Smooth muscle cell (in vitro differentiated cells): Measurements from ENCODE around the gene INSIG1. TPM values are rescaled to one million over a fixed set of nuclear protein-coding genes. Genes with fewer than 3 reads are reported as not detected.

Experiments
- DNase-seq: peaks from one replicate; lab custom pipeline; 2025; ENCODE audit not compliant: unreplicated experiment; lab: John Stamatoyannopoulos, UW
- H2AFZ ChIP-seq: fragments of 200-600 bp; sonication (generic); 2 replicates; pipeline ENCODE4 v1.6.0; 2016; ENCODE audit warnings: antibody characterized with exemption, low read depth, mild to moderate bottlenecking
- H3F3A ChIP-seq: fragments of 200-600 bp; sonication (generic); 2 replicates; pipeline ENCODE4 v1.6.0; 2017; ENCODE audit warnings: antibody characterized with exemption, low read depth
- H3K27ac ChIP-seq: fragments of 200-600 bp; sonication (generic); 2 replicates; pipeline ENCODE4 v1.5.1; 2016; ENCODE audit warnings: low read depth, mild to moderate bottlenecking
- H3K27me3 ChIP-seq: fragments of 200-600 bp; sonication (generic); 2 replicates; pipeline ENCODE4 v1.6.1; 2016; ENCODE audit warnings: low read depth, mild to moderate bottlenecking
- H3K36me3 ChIP-seq: fragments of 200-600 bp; sonication (generic); 2 replicates; pipeline ENCODE4 v1.5.1; 2016; ENCODE audit warnings: low read depth
- H3K4me1 ChIP-seq: fragments of 200-600 bp; sonication (generic); 2 replicates; pipeline ENCODE4 v1.5.1; 2016; ENCODE audit warnings: low read depth
- H3K4me2 ChIP-seq: fragments of 200-600 bp; sonication (generic); 2 replicates; pipeline ENCODE4 v1.6.0; 2016; ENCODE audit warnings: mild to moderate bottlenecking
- H3K4me3 ChIP-seq: fragments of 200-600 bp; sonication (generic); 2 replicates; pipeline ENCODE4 v1.5.1; 2016; ENCODE audit warnings: mild to moderate bottlenecking
- H3K79me2 ChIP-seq: fragments of 200-600 bp; sonication (generic); 2 replicates; pipeline ENCODE4 v1.6.0; 2016; ENCODE audit warnings: low read depth, mild to moderate bottlenecking
- H3K9ac ChIP-seq: fragments of 200-600 bp; sonication (generic); 2 replicates; pipeline ENCODE4 v1.6.0; 2016; ENCODE audit warnings: low read depth
- H3K9me3 ChIP-seq: fragments of 200-600 bp; sonication (generic); replicated peaks from 2 replicates; pipeline ENCODE4 v1.5.1; 2016; ENCODE audit warnings: low read depth
- H4K20me1 ChIP-seq: fragments of 200-600 bp; sonication (generic); 2 replicates; pipeline ENCODE4 v1.6.0; 2016; ENCODE audit warnings: low read depth
- CTCF ChIP-seq: fragments of 200-600 bp; sonication (generic); IDR thresholded peaks from 2 replicates; pipeline ENCODE4 v1.5.1; 2017; ENCODE audit warnings: borderline replicate concordance, mild to moderate bottlenecking, antibody characterized with exemption; ENCODE audit not compliant: insufficient read depth, poor library complexity, severe bottlenecking
- WGBS: methylation state at CpG from one replicate; pipeline ENCODE4 v1.1.7; 2016; ENCODE audit warnings: low lambda C conversion rate; 5-methylcytosine and 5-hydroxymethylcytosine counted together
- polyA plus RNA-seq: library from polyadenylated mRNA; unstranded; fragments of >200 nt; fragmentation: Nextera tagmentation; extraction: Ambion mirVana; gene quantifications from 2 replicates; pipeline ENCODE4 v1.2.1, GENCODE V29; 2016
- total RNA-seq: library from RNA; depleted of rRNA; stranded (reverse); fragments of >200 nt; gene quantifications from 2 replicates; pipeline ENCODE4 v1.2.3, GENCODE V29; 2014

The INSIG1 gene
- total and polyA plus RNA-seq, 2 experiments from 2014 or later: 277 to 302 TPM

GRCh38 chr7:155252444-155252887 is 45.2 kb upstream of the INSIG1 start:
- Histone ChIP-seq H3K4me1 (no peaks in the 10 kb centered on the region), H3F3A (peaks cover 8% of the 10 kb centered on the region), H4K20me1 (no peaks in the 10 kb centered on the region), H3K9ac (no peak overlapping the region), H3K4me3 (no peak overlapping the region), H3K36me3 (no peaks in the 10 kb centered on the region), H3K27ac (no peak overlapping the region), H3K4me2 (peak overlapping the region; percentile 6), H3K79me2 (no peaks in the 10 kb centered on the region), H3K27me3 (no peaks in the 10 kb centered on the region), H2AFZ (peak overlapping the region; percentile 74), H3K9me3 (no peaks in the 10 kb centered on the region)
- no peak for DNase-seq
- WGBS: 73% methylated on average over 8 of the region's 8 CpGs
- TF ChIP-seq CTCF: no peak

DNA sequence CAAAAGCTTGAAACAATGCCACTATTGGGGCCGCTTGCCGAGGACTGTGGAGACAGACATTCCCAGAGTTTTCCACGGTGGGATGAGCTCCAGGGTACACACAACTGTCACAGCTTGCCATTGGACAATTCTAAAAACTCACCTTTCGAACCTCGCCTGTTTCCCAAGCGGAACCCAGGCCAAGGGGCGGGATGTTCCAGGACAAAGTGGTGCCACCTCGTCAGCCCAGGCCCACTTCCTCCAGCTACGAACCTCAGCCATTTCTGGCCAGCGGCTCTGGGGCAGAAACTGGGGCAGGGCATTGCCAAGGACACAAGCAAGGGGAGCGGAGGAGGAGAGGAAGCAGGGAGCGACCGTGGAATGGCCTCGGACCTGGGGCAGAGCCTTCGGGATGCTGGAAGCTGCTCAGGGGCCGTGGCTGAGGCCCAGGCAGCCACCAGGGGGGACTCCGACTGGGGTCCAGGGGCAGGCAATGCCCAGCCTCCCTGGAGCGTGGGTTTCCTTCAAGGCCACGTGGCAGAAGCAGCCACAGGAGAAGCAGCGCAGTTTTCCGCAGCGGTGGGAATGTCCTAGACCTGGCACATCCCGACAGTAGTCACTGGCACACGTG is 44.7 kb upstream of the INSIG1 start:
- no peak for TF ChIP-seq CTCF
- Histone ChIP-seq H3F3A (peaks cover 10% of the 10 kb centered on the region), H3K79me2 (no peaks in the 10 kb centered on the region), H3K27me3 (no peaks in the 10 kb centered on the region), H3K4me1 (no peaks in the 10 kb centered on the region), H3K4me2 (peak overlapping the region; percentile 6), H2AFZ (no peak overlapping the region), H3K9ac (no peak overlapping the region), H3K9me3 (no peaks in the 10 kb centered on the region), H3K27ac (no peak overlapping the region), H3K4me3 (no peak overlapping the region), H4K20me1 (no peaks in the 10 kb centered on the region), H3K36me3 (no peaks in the 10 kb centered on the region)
- DNase-seq: no peak
- WGBS: 94% methylated on average over 24 of the region's 24 CpGs

DNA sequence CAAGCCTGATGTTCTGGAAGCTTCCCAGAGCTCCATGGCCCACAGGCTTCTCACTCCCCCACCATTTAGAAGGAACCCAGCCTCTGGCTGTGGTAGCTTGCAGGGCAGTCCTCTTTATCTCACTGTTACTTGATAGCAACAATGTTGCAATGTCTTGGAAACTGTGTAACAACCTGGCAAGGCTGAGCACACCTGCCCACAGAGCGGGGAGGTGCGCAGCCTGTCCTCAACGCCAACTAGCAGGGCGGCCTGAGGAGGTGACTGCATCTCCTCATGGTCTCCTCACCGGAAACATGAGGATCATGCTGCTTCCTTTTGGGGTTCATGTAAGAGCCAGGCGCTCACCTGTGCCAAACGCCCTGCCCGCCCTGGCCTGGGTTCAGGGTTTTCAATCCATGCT is 43.7 kb upstream of the INSIG1 start:
- Histone ChIP-seq H3F3A (peaks cover 11% of the 10 kb centered on the region), H3K9me3 (no peaks in the 10 kb centered on the region), H2AFZ (no peak overlapping the region), H3K79me2 (no peaks in the 10 kb centered on the region), H3K9ac (no peak overlapping the region), H3K27me3 (no peaks in the 10 kb centered on the region), H3K36me3 (no peaks in the 10 kb centered on the region), H4K20me1 (no peaks in the 10 kb centered on the region), H3K27ac (no peak overlapping the region), H3K4me2 (no peak overlapping the region), H3K4me1 (no peaks in the 10 kb centered on the region), H3K4me3 (no peak overlapping the region)
- no peak for TF ChIP-seq CTCF
- no peak for DNase-seq
- 98% methylated on average over 8 of the region's 8 CpGs for WGBS

GRCh38 chr7:155255071-155255470 is 42.6 kb upstream of the INSIG1 start:
- Histone ChIP-seq H3K27me3 (no peaks in the 10 kb centered on the region), H4K20me1 (no peaks in the 10 kb centered on the region), H3K4me1 (no peaks in the 10 kb centered on the region), H3F3A (peaks cover 11% of the 10 kb centered on the region), H3K36me3 (no peaks in the 10 kb centered on the region), H3K9ac (no peak overlapping the region), H3K27ac (no peak overlapping the region), H3K79me2 (no peaks in the 10 kb centered on the region), H3K4me3 (no peak overlapping the region), H3K9me3 (no peaks in the 10 kb centered on the region), H2AFZ (no peak overlapping the region), H3K4me2 (no peak overlapping the region)
- TF ChIP-seq CTCF: no peak
- no peak for DNase-seq
- 84% methylated on average over 10 of the region's 10 CpGs for WGBS
